Effector memory CD4-positive, alpha-beta T cell (primary cell): Measurements from ENCODE around the gene MGME1.

Experiments used
- DNase-seq, 3 donors: peaks; one replicate each; pipeline ENCODE4 v3.0.0-alpha.2; 2020
- H3K27ac ChIP-seq: 2 replicates; pipeline ENCODE4 v1.7.0; 2013; ENCODE audit warnings: mild to moderate bottlenecking, low read length, moderate library complexity; ENCODE audit not compliant: insufficient read depth, poor library complexity, severe bottlenecking
- H3K27me3 ChIP-seq: replicated peaks from 2 replicates; pipeline ENCODE4 v1.7.0; 2013; ENCODE audit warnings: mild to moderate bottlenecking, low read length; ENCODE audit not compliant: insufficient read depth, control insufficient read depth, poor library complexity, severe bottlenecking
- H3K36me3 ChIP-seq: 2 replicates; pipeline ENCODE4 v1.7.0; 2013; ENCODE audit warnings: mild to moderate bottlenecking, low read length, moderate library complexity; ENCODE audit not compliant: control insufficient read depth, insufficient read depth
- H3K4me1 ChIP-seq: 2 replicates; pipeline ENCODE4 v1.7.0; 2013; ENCODE audit warnings: low read length, mild to moderate bottlenecking; ENCODE audit not compliant: control insufficient read depth, insufficient read depth, poor library complexity, severe bottlenecking
- H3K4me3 ChIP-seq: 2 replicates; pipeline ENCODE4 v1.7.0; 2013; ENCODE audit warnings: low read length, low read depth, mild to moderate bottlenecking; ENCODE audit not compliant: insufficient read depth, poor library complexity, severe bottlenecking
- H3K9me3 ChIP-seq: 2 replicates; pipeline ENCODE4 v1.7.0; 2013; ENCODE audit warnings: mild to moderate bottlenecking, low read length, moderate library complexity; ENCODE audit not compliant: control insufficient read depth
- total RNA-seq, 3 donors: gene quantifications; one replicate each; lab custom pipeline; 2026; lab: John Stamatoyannopoulos, UW

MGME1 gene, protein sequence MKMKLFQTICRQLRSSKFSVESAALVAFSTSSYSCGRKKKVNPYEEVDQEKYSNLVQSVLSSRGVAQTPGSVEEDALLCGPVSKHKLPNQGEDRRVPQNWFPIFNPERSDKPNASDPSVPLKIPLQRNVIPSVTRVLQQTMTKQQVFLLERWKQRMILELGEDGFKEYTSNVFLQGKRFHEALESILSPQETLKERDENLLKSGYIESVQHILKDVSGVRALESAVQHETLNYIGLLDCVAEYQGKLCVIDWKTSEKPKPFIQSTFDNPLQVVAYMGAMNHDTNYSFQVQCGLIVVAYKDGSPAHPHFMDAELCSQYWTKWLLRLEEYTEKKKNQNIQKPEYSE
- total RNA-seq, result 11.2 to 18.5 (median 13.0) reads per million in 3 donors

DNA sequence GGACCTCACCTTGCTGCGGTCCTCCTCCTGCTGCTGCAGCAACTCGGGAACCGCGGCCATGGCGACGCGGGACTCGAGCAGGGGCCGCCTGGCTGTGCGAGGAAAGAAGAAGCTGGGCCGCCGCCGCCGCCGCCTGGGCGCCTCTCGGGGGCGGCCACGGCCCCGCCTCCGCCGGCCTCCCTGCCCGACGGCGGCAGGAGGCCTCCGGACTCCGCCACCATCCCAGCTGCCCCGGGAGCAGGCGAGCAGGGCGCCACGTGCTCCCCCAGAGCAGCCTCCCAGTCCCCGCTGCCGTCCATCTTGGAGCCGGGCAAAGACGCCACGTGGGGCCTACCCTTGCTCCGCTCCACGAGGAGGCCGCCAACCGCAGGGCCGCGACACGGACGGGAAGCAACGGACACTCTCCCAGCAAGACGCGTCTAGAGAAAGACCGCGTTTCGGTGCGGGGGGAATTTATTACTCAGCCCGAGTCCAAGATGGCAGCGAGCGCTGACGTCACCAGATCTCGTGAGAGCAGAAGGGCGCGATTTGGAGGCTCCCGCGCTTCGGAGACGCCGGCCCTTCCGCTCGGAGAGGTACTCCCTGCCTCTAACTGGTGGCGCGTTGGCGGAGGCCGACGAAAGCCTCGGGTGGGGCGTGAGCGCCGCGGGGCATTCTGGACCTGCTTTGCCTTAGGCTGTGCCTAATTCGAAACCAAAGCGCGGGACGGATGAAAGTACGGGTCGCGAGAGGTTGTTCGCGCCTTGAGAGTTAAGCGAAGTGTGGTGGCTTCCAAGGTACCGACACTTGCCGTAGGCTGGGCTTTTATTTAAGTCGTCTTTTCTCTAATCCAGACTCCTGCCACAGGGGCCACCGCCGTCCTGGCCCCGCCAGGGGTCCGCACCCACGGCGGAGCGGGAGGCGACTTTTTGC lies at the start of gene MGME1, which contains the start of gene SNX5:
MGME1 (plus strand) TSS at position 653 of the 912 bp plus-strand sequence. CDS start 842 bp downstream, outside the sequence.
SNX5 (minus strand) TSS at position 429 of the 912 bp plus-strand sequence; CDS start at position 60, 369 bp downstream.
- H3K27ac ChIP-seq, result peak within 1 kb of the TSS; percentile 95
- H3K36me3 ChIP-seq, result no peaks in the 10 kb centered on the region
- H3K4me3 ChIP-seq, result peak within 1 kb of the TSS; percentile 90
- H3K4me1 ChIP-seq, result peaks cover 44% of the 10 kb centered on the region
- H3K27me3 ChIP-seq, result no peaks in the 10 kb centered on the region
- H3K9me3 ChIP-seq, result no peaks in the 10 kb centered on the region
- peak; percentile 97 to 99 (median 99) for DNase-seq

DNA sequence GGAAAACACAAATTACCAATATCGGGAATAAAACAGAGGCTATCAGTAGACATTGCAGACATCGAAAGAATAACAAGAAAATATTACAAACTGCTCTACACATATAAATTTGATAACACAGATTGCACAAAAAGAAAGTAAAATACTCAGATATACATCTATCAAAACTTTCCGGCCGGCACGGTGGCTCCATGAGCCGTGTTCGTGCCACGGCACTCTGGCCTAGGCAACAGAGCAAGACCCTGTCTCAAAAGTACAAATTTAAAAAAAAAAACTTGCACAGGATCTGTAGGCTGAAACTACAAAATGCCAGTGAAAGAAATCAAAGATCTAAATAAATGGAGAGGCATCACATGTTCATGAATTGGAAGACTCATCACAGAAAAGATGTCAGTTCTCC lies 49.7 kb upstream of the MGME1 start:
- no peaks in the 10 kb centered on the region for H3K9me3 ChIP-seq
- no peaks in the 10 kb centered on the region for H3K36me3 ChIP-seq
- H3K27ac ChIP-seq, result no peak overlapping the region
- DNase-seq, result no peak
- H3K4me1 ChIP-seq, result no peaks in the 10 kb centered on the region
- H3K27me3 ChIP-seq, result no peaks in the 10 kb centered on the region
- no peak overlapping the region for H3K4me3 ChIP-seq

DNA sequence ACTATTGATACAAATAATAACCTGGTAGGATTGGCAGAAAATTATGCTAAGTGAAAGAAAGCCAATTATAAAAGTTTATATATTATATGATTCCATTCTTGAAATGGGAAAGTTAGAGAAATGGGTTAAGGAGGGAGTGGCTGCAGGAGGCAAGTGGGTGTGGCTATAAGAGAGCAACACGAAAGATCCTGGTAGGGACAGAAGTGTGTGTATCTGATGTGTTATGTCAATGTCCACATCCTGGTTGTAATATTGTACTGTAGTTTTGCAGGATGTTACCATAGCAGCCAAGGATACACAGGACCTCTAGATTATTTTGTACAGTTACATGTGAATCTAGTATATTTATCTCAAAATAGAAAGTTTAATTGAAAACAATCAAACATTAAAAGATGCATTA lies 47.0 kb upstream of the MGME1 start:
- H3K4me3 ChIP-seq, result no peak overlapping the region
- H3K27ac ChIP-seq, result no peak overlapping the region
- no peaks in the 10 kb centered on the region for H3K4me1 ChIP-seq
- no peaks in the 10 kb centered on the region for H3K27me3 ChIP-seq
- no peaks in the 10 kb centered on the region for H3K9me3 ChIP-seq
- H3K36me3 ChIP-seq, result no peaks in the 10 kb centered on the region
- no peak for DNase-seq

DNA sequence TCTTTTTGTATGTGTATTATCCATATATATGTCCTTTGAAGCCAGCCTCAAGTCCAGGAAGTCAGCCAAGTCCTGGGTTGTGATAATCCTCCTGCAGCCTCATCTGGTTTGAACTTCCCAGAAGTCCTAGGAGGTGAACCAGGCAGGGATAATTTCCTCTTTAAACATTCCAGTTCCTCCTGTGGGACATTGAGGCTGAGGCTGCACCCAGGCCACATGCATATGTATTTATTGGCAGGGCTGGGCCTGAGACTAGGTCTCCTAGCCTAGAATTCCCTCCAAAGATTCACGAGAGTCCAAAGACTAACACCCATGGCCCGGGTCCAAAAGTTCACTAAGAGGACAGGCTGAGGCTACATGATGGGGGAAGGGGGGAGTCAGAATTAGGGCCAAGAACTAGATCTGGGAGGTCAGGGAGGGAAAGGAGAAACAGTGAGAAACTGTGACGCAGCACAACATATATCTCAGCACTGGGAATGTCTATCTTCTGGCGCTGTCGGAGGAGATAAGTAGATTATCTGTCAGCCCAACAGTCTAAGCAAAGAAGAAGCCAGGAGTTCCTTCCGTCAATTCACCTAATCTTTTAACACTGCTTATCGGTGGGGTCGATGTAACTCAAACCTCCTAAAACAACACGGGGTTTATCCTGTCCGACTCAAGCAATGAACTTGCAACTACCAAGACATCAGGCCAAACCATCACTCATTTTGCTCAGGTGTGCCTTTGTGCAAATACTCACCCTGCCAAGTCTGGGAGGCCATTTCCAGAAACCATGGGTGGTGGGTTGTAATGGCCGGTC lies 43.5 kb upstream of the MGME1 start:
- no peak for DNase-seq
- H3K27ac ChIP-seq, result no peak overlapping the region

DNA sequence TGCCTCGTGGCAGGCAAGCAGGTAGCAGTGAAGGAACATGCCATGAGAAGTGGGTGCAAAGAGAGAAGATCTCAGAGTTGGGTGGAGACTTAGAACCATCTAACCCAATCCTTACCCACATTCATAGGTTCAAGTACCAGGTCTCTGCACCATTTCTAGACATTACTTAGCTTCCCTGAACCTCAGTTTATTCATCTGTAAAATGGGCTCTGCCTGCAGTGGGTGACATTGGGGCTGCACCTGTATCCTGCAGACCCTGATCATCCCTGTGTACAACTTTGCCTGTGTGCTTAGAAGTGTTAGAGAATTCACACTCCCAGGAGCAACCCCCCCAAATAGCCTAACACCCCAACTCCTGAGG lies 42.9 kb upstream of the MGME1 start:
- Histone ChIP-seq H3K36me3 (no peaks in the 10 kb centered on the region), H3K9me3 (no peaks in the 10 kb centered on the region), H3K4me3 (no peak overlapping the region), H3K27me3 (no peaks in the 10 kb centered on the region), H3K27ac (no peak overlapping the region), H3K4me1 (no peaks in the 10 kb centered on the region)
- no peak for DNase-seq

More for the DNA sequence above, 43.5 kb upstream of the MGME1 start:
- Histone ChIP-seq H3K9me3 (no peaks in the 10 kb centered on the region), H3K4me3 (no peak overlapping the region), H3K36me3 (no peaks in the 10 kb centered on the region), H3K4me1 (no peaks in the 10 kb centered on the region), H3K27me3 (no peaks in the 10 kb centered on the region)

DNA sequence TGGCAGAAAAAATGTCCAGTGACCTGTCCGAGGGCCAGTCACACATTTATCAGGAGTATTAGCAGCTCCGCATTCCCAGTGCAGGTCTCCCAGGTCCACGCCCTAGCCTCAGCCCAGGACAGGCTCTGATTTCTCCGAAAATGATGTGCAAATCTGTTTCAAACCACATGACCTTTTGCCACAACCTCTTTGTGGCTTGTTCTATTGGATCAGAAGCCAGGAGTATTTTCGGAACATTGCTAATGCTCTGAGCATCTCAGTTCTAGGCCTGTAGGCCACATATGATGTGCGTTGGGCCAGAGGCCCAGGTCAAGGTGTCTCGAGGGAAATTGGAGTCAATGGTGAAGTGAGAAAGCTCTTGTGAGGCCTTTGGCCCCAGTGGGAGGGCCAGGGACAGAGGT lies 40.6 kb upstream of the MGME1 start:
- no peak for DNase-seq
- H3K36me3 ChIP-seq, result no peaks in the 10 kb centered on the region
- no peak overlapping the region for H3K27ac ChIP-seq
- H3K4me3 ChIP-seq, result no peak overlapping the region
- no peaks in the 10 kb centered on the region for H3K4me1 ChIP-seq
- H3K9me3 ChIP-seq, result no peaks in the 10 kb centered on the region
- H3K27me3 ChIP-seq, result no peaks in the 10 kb centered on the region

DNA sequence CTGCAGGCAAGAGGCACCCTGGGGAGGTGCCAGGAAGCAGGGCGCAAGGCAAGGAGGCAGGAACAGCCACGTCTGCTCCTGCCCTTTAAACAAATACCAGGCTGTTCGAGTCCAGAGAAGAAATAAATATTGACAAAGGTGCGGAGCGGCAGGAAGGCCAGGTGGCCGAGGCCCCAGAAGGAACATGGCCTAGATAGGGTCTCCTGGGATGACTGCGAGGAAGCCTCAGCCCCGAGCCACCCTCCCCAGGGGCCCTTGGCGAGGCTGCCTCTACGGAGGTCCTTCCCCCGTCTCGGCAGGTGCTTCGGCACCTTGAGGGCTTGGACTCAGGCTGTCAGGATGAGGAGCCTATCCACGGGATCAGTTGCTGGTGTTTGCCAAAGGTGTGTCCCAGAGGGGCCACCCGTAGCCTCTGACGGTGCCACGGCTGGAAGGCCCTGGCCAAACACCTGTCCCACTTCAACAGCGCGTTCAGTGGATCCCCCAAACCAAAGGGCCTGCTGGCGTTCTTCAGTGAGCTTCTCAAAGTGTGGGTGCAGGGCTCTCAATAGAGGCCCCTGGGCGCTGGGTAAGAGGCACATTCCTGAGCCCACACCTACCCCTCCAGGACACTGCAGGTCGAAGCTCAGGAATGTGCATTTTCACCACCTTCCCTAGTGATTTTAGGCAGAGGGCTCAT lies 40.0 kb upstream of the MGME1 start:
- H3K9me3 ChIP-seq, result no peaks in the 10 kb centered on the region
- H3K27ac ChIP-seq, result no peak overlapping the region
- H3K36me3 ChIP-seq, result no peaks in the 10 kb centered on the region
- no peaks in the 10 kb centered on the region for H3K4me1 ChIP-seq
- H3K4me3 ChIP-seq, result no peak overlapping the region
- no peak for DNase-seq
- H3K27me3 ChIP-seq, result no peaks in the 10 kb centered on the region

DNA sequence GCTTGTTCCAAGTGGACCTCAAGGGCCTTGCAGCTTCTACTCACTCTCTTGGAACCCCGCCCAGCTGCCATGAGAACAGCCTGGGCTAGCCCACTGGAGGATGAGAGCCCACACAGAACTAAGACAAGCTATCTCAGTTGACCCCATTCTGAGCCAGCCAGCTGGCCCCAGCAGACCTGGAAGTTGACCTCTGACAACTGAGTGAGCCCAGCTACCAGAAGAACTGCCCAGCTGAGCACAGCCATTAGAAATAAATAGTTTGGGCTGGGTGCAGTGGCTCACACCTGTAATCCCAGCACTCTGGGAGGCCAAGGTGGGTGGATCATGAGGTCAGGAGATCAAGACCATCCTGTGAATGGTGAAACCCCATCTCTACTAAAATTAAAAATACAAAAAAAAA lies 37.3 kb upstream of the MGME1 start:
- Histone ChIP-seq H3K27ac (no peak overlapping the region), H3K4me1 (no peaks in the 10 kb centered on the region), H3K27me3 (no peaks in the 10 kb centered on the region), H3K4me3 (no peak overlapping the region), H3K36me3 (no peaks in the 10 kb centered on the region), H3K9me3 (no peaks in the 10 kb centered on the region)
- DNase-seq, result no peak

DNA sequence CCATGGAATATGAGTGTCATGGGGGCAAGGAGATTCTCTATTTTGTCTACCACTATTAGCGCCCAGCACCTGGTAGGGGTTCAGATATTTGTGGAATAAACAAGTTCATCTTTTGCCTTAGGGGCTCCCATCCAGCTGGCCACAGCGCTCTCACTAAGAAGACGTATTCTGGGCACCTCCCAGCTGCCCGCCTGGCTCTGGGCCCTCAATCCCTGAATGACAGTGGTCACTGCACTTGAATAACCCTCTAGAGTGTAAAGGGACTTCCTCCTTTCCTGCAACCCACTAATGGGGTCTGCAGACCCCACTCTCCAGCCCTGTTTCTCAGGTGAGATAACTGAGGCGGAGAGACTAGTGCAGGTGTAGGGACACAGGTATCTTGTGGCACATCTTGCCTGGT lies 36.4 kb upstream of the MGME1 start:
- Histone ChIP-seq H3K9me3 (no peaks in the 10 kb centered on the region), H3K36me3 (no peaks in the 10 kb centered on the region)

More for the DNA sequence above, 36.4 kb upstream of the MGME1 start:
- DNase-seq, result no peak
- Histone ChIP-seq H3K4me3 (no peak overlapping the region), H3K4me1 (no peaks in the 10 kb centered on the region), H3K27ac (no peak overlapping the region), H3K27me3 (no peaks in the 10 kb centered on the region)
